Measurements from ENCODE around the gene MS4A18.

- TF ChIP-seq CTCF (IDR thresholded peaks at IDR 0.05) (no peak), POLR2A (IDR thresholded peaks at IDR 0.05) (no peak), EP300 (IDR thresholded peaks at IDR 0.05) (no peak)
Measured at GRCh38 chr11:60699284-60699691, 25.2 kb upstream of the MS4A18 start, which contains the start of gene MS4A8.

All from ovary (tissue), 3 donors.